HepG2 (cell line): ENCODE data around the gene PTPRO. TPM values are rescaled to one million over a fixed set of nuclear protein-coding genes. Genes with fewer than 3 reads are reported as not detected.
A peak's percentile ranks its signal among the peaks of the same experiment; 100 is the strongest.

Source experiments
- ATAC-seq: fragments of 200-7000 bp; cut with Tn5 transposase; 3 replicates; pipeline ENCODE4 v1.9.1; 2020; ENCODE audit warnings: mild to moderate bottlenecking, moderate library complexity
- BruUV-seq: library from RNA; stranded (reverse); fragments of 400-500 nt; replicated peaks from 2 replicates; lab custom pipeline; 2021; lab: Mats Ljungman, UMichigan
- CTCF ChIA-PET: fragments of 300-600 bp; formaldehyde crosslinking; extraction: SDS; loops from one replicate; lab custom pipeline; 2021; ENCODE audit warnings: low total read pairs, inconsistent platforms, low intra/inter-chr PET ratio; lab: Yijun Ruan, JAX
- POLR2A ChIA-PET: fragments of 350-600 bp; sonication (Branson Sonifier 250); formaldehyde crosslinking; loops from one replicate; lab custom pipeline; 2020; ENCODE audit warnings: antibody characterized with exemption, inconsistent platforms; lab: Yijun Ruan, JAX
- DNase-seq: peaks from one replicate; pipeline ENCODE4 v3.0.0-alpha.2; 2015; ENCODE audit warnings: low spot score
- FAIRE-seq: peaks from 3 replicates; lab custom pipeline; 2011; peaks lifted over from hg19 to GRCh38; lab: Jason Lieb, UNC
- H2AFZ ChIP-seq: one replicate; pipeline ENCODE4 v1.6.1; 2011; ENCODE audit warnings: low read length, inconsistent platforms
- H3K27ac ChIP-seq: fragments of 300-600 bp; 3 replicates; pipeline ENCODE4 v1.8.0; 2011; ENCODE audit warnings: mixed run types, mild to moderate bottlenecking, mixed read lengths, low read length, inconsistent platforms; ENCODE audit not compliant: insufficient read depth; ENCODE audit errors: extremely low read length
- H3K27me3 ChIP-seq, 2 experiments: fragments of 200-600 bp in 1 of 2; 2 replicates in 1 of 2; 3 replicates in 1 of 2; pipeline versions ENCODE4 v1.6.0 to v1.8.0; 2011; ENCODE audit warnings: low read length in 2 of 2, mild to moderate bottlenecking in 2 of 2, moderate library complexity in 2 of 2, inconsistent platforms in 1 of 2; ENCODE audit not compliant: insufficient read depth in 2 of 2, control insufficient read depth in 1 of 2
- H3K36me3 ChIP-seq, 2 experiments: fragments of 200-600 bp in 1 of 2; replicated peaks in 1 of 2; 2 replicates in 1 of 2; 3 replicates in 1 of 2; pipeline versions ENCODE4 v1.5.1 to v1.8.0; 2011; ENCODE audit warnings: low read length in 2 of 2, inconsistent platforms in 1 of 2; ENCODE audit not compliant: insufficient read depth in 2 of 2, control insufficient read depth in 1 of 2
- H3K4me1 ChIP-seq: 2 replicates; pipeline ENCODE4 v1.5.1; 2012; ENCODE audit warnings: low read length, inconsistent platforms; ENCODE audit not compliant: insufficient read depth
- H3K4me2 ChIP-seq: 2 replicates; pipeline ENCODE4 v1.6.0; 2011; ENCODE audit warnings: low read depth, low read length, inconsistent platforms
- H3K4me3 ChIP-seq, 3 experiments: fragments of 200-600 bp in 1 of 3; sonication (generic), shearing (Covaris generic) in 1 of 3; replicated peaks in 1 of 3; 2 replicates each; pipeline ENCODE4 v1.5.1; 2011 to 2016; ENCODE audit warnings: low read length in 3 of 3, inconsistent platforms in 2 of 3, low read depth in 2 of 3, mild to moderate bottlenecking in 2 of 3, control low read depth in 1 of 3, mixed read lengths in 1 of 3; ENCODE audit not compliant: insufficient read depth in 1 of 3
- H3K79me2 ChIP-seq: one replicate; pipeline ENCODE4 v1.6.1; 2011; ENCODE audit warnings: low read length, inconsistent platforms; ENCODE audit not compliant: insufficient read depth
- H3K9ac ChIP-seq: 2 replicates; pipeline ENCODE4 v1.6.0; 2011; ENCODE audit warnings: mild to moderate bottlenecking, low read depth, low read length, inconsistent platforms; ENCODE audit not compliant: insufficient read depth
- H3K9me3 ChIP-seq: 2 replicates; pipeline ENCODE4 v1.5.1; 2012; ENCODE audit warnings: mild to moderate bottlenecking, low read length
- H4K20me1 ChIP-seq: 2 replicates; pipeline ENCODE4 v1.6.0; 2011; ENCODE audit warnings: inconsistent platforms, mild to moderate bottlenecking, low read length, moderate library complexity; ENCODE audit not compliant: insufficient read depth
- ATRX ChIP-seq: sonication (generic); formaldehyde crosslinking; IDR thresholded peaks from 2 replicates; pipeline ENCODE4 v1.4.0; 2020; ENCODE audit warnings: missing genetic modification reagents, borderline replicate concordance
- FOXK1 ChIP-seq: sonication (generic); formaldehyde crosslinking; IDR thresholded peaks from 2 replicates; pipeline ENCODE4 v1.4.0; 2020; ENCODE audit warnings: low read depth, missing genetic modification reagents, borderline replicate concordance
- GMEB1 ChIP-seq: sonication (generic); formaldehyde crosslinking; IDR thresholded peaks from 2 replicates; pipeline ENCODE4 v1.5.1; 2020; ENCODE audit warnings: missing genetic modification reagents, mild to moderate bottlenecking, borderline replicate concordance
- MAFK ChIP-seq, 2 experiments: IDR thresholded peaks in 1 of 2; conservative IDR thresholded peaks in 1 of 2; 2 replicates each; pipeline ENCODE4 v1.6.1; 2011; ENCODE audit warnings: improper control_type of control experiment in 2 of 2, low read length in 2 of 2
- MBNL3 ChIP-seq: fragments of 250-450 bp; sonication (Bioruptor Pico); conservative IDR thresholded peaks from 2 replicates; pipeline ENCODE4 v1.8.0; 2022; ENCODE audit warnings: mild to moderate bottlenecking, inconsistent platforms
- MLLT10 ChIP-seq: sonication (generic); formaldehyde crosslinking; IDR thresholded peaks from 2 replicates; pipeline ENCODE4 v1.4.0; 2020; ENCODE audit warnings: missing genetic modification reagents
- NCOA2 ChIP-seq: sonication (generic); formaldehyde crosslinking; IDR thresholded peaks from 2 replicates; pipeline ENCODE4 v1.8.0; 2022; ENCODE audit warnings: inconsistent platforms
- PCBP1 ChIP-seq: fragments of 200-400 bp; formaldehyde crosslinking; IDR thresholded peaks from 2 replicates; pipeline ENCODE4 v1.6.1; 2017; ENCODE audit warnings: mild to moderate bottlenecking, low read depth, low read length, borderline replicate concordance
- PRPF4 ChIP-seq: fragments of 200-400 bp; formaldehyde crosslinking; IDR thresholded peaks from 2 replicates; pipeline ENCODE4 v1.6.1; 2016; ENCODE audit warnings: low read length, low read depth; ENCODE audit not compliant: poor library complexity, severe bottlenecking
- TAF15 ChIP-seq: fragments of 200-400 bp; formaldehyde crosslinking; IDR thresholded peaks from one replicate; pipeline ENCODE4 v1.6.1; 2018; ENCODE audit warnings: mild to moderate bottlenecking, low read depth, low read length; ENCODE audit not compliant: poor library complexity, severe bottlenecking
- TOPORS ChIP-seq: sonication (generic); formaldehyde crosslinking; IDR thresholded peaks from 2 replicates; pipeline ENCODE4 v1.8.0; 2023; ENCODE audit warnings: mild to moderate bottlenecking, missing genetic modification reagents
- ZNF160 ChIP-seq: sonication (generic); formaldehyde crosslinking; IDR thresholded peaks from 2 replicates; pipeline ENCODE4 v1.8.0; 2022; ENCODE audit warnings: mild to moderate bottlenecking, inconsistent platforms, missing genetic modification reagents
- WGBS: methylation state at CpG from one replicate; pipeline ENCODE4 v1.1.6; 2017; ENCODE audit warnings: low lambda C conversion rate; 5-methylcytosine and 5-hydroxymethylcytosine counted together
- in situ Hi-C: cut with HindIII; loops from 2 replicates; pipeline ENCODE4 v1.10.0; 2017; ENCODE audit warnings: low pct_unique_long_range_greater_than_20kb; ENCODE audit not compliant: extremely low pct_ligation_motif_present
- intact Hi-C: fragments of 100-400 bp; cut with micrococcal nuclease; formaldehyde crosslinking; loops from one replicate; pipeline ENCODE4 v1.10.0; 2022; ENCODE audit not compliant: unreplicated experiment
- polyA plus RNA-seq, 8 experiments: library from polyadenylated mRNA; depleted of rRNA in 3 of 8; stranded (reverse) in 7 of 8; unstranded in 1 of 8; fragments of >200 nt; fragmentation: Illumina TruSeq in 4 of 8; extraction: Trizol in 4 of 8; gene quantifications; 2 replicates each; pipeline versions ENCODE4 v1.2.1 to v1.2.3, GENCODE V29; 2011 to 2016; ENCODE audit warnings: low read depth in 4 of 8, missing spikeins in 1 of 8, mixed read lengths in 1 of 8; ENCODE audit not compliant: insufficient read depth in 1 of 8
- total RNA-seq, 5 experiments: library from RNA; depleted of rRNA; stranded (reverse); fragments of >200 nt; fragmentation: Illumina TruSeq; extraction: Trizol; gene quantifications; 2 replicates each; pipeline ENCODE4 v1.2.3, GENCODE V29; 2016; ENCODE audit warnings: low read depth in 1 of 5
- TF ChIP-seq, protein P1 (sequence below): sonication (generic); formaldehyde crosslinking; IDR thresholded peaks from 2 replicates; pipeline ENCODE4 v1.4.0; 2020; ENCODE audit warnings: low read depth, mild to moderate bottlenecking, missing genetic modification reagents

PTPRO gene
- total and polyA plus RNA-seq, 2 of the 13 experiments (the other 11 are each of a cell fraction or from before 2014, with no cell fraction given), result 0.04 TPM; not detected in 1

DNA sequence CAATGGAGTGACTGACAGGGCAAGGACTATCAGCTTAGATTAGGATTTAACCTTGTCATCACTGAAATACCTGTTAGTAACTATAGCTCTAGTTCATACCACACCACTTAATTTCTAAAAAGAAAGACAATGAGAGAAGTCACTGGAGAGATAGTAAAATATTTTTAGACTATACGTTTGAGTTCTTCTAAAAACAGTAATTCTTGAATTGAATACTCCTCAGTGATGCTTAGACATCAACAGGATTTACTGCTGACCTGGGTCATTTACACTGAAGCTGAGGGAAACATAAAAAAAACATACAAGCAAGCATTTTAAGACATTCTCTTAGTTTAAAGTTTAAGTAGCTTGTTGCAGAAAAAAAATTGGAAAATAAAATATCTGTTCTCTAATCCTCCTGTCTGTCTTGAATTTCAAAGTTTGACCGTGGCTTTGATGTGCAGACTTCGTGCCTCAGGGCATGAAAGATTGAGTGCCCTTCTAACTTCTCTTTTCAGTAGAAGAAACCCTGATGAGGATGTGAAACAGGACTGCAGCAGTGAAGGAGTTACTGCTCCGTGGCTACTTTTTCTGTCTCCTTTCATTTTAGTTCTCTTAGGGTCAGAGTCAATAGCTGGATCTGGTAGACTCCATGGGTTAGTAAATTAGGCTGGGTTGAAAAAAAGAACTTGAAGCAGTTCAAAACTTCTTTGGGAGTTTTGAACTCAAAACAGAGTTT is 172.2 kb downstream of the PTPRO start:
- ChIA-PET CTCF (no interaction called here), POLR2A (no interaction called here)
- Histone ChIP-seq H3K9ac (no peak overlapping the region), H4K20me1 (no peaks in the 10 kb centered on the region), H3K36me3 (no peaks in the 10 kb centered on the region), H3K27ac (no peak overlapping the region), H3K4me2 (no peak overlapping the region), H2AFZ (no peak overlapping the region), H3K27me3 (no peaks in the 10 kb centered on the region), H3K4me1 (no peaks in the 10 kb centered on the region), H3K9me3 (no peaks in the 10 kb centered on the region), H3K4me3 (no peak overlapping the region), H3K79me2 (no peaks in the 10 kb centered on the region)
- in situ Hi-C loops (no loop called here), intact Hi-C loops (no loop called here)
- TF ChIP-seq, protein P1, sequence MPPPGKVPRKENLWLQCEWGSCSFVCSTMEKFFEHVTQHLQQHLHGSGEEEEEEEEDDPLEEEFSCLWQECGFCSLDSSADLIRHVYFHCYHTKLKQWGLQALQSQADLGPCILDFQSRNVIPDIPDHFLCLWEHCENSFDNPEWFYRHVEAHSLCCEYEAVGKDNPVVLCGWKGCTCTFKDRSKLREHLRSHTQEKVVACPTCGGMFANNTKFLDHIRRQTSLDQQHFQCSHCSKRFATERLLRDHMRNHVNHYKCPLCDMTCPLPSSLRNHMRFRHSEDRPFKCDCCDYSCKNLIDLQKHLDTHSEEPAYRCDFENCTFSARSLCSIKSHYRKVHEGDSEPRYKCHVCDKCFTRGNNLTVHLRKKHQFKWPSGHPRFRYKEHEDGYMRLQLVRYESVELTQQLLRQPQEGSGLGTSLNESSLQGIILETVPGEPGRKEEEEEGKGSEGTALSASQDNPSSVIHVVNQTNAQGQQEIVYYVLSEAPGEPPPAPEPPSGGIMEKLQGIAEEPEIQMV (CRISPR knock-in tag), result no peak
- TF ChIP-seq PCBP1, result no peak
- TF ChIP-seq TAF15, result no peak
- TF ChIP-seq NCOA2, result no peak
- TF ChIP-seq FOXK1, result no peak
- peak in 1 of 2 experiments; percentile 10; a peak in 1 of 4 replicates for TF ChIP-seq MAFK (conservative IDR thresholded peaks at IDR 0.05 in 1 of 2, IDR thresholded peaks at IDR 0.05 in 1 of 2; ENCODE audit: low read length in 2 of 2)
- DNase-seq, result no peak
- BruUV-seq, result no TSS peak
- WGBS, result 3% methylated on average over 4 of the region's 4 CpGs
- no peak for FAIRE-seq
- no peak for ATAC-seq

- H3K27me3 ChIP-seq, result no peaks in the 10 kb centered on the region
- in situ Hi-C loops (no loop called here), intact Hi-C loops (no loop called here)
- WGBS, result 0% methylated on average over 1 of the region's 1 CpG
- ATAC-seq (no peak), FAIRE-seq (no peak), DNase-seq (no peak)
- BruUV-seq, result no TSS peak
- no peaks in the 10 kb centered on the region for H3K36me3 ChIP-seq
- no peaks in the 10 kb centered on the region for H3K79me2 ChIP-seq
- H3K27ac ChIP-seq, result no peak overlapping the region
- ChIA-PET CTCF (no interaction called here), POLR2A (no interaction called here)
- H2AFZ ChIP-seq, result no peak overlapping the region
- H3K4me2 ChIP-seq, result no peak overlapping the region
- H4K20me1 ChIP-seq, result no peaks in the 10 kb centered on the region
- H3K4me3 ChIP-seq, result no peak overlapping the region
- H3K9ac ChIP-seq, result no peak overlapping the region
- no peaks in the 10 kb centered on the region for H3K4me1 ChIP-seq
- no peaks in the 10 kb centered on the region for H3K9me3 ChIP-seq
- TF ChIP-seq GMEB1 (CRISPR knock-in tag) (no peak), MBNL3 (no peak), ZNF160 (CRISPR knock-in tag) (no peak), TOPORS (CRISPR knock-in tag) (no peak), PRPF4 (no peak), MLLT10 (CRISPR knock-in tag) (no peak), ATRX (CRISPR knock-in tag) (no peak)
Measured at GRCh38 chr12:15495746-15496145, 173.4 kb downstream of the PTPRO start.
